Skeletal muscle tissue (tissue), 4 donors: ENCODE data around the gene HAO2. TPM values are rescaled to one million over a fixed set of nuclear protein-coding genes. Genes with fewer than 3 reads are reported as not detected.
"Not testable (repeated sequence)": the region's sequence is repeated elsewhere in the genome, so short reads cannot be mapped to it uniquely, and the experiment has no call there.

Experiments
- H3K27ac ChIP-seq: one replicate; pipeline ENCODE4 v1.7.0; 2013; ENCODE audit warnings: mild to moderate bottlenecking, low read depth, low read length, inconsistent platforms
- H3K27me3 ChIP-seq, 3 donors: one replicate each; pipeline ENCODE4 v1.7.0; 2013; ENCODE audit warnings: low read length in 3 of 3; ENCODE audit not compliant: control insufficient read depth in 3 of 3, insufficient read depth in 3 of 3
- H3K36me3 ChIP-seq, 3 donors: one replicate each; pipeline ENCODE4 v1.7.0; 2013; ENCODE audit warnings: low read length in 3 of 3; ENCODE audit not compliant: control insufficient read depth in 3 of 3, insufficient read depth in 3 of 3
- H3K4me1 ChIP-seq, 3 donors: one replicate each; pipeline ENCODE4 v1.7.0; 2013; ENCODE audit warnings: low read length in 3 of 3, mild to moderate bottlenecking in 3 of 3; ENCODE audit not compliant: control insufficient read depth in 3 of 3, insufficient read depth in 3 of 3
- H3K4me3 ChIP-seq, 3 donors: one replicate each; pipeline ENCODE4 v1.7.0; 2013; ENCODE audit warnings: low read length in 3 of 3
- H3K9ac ChIP-seq, 3 donors: one replicate each; pipeline ENCODE4 v1.7.0; 2013; ENCODE audit warnings: low read length in 3 of 3, mild to moderate bottlenecking in 3 of 3, moderate library complexity in 2 of 3, low read depth in 1 of 3
- H3K9me3 ChIP-seq, 3 donors: one replicate each; pipeline ENCODE4 v1.7.0; 2013; ENCODE audit warnings: low read length in 3 of 3; ENCODE audit not compliant: control insufficient read depth in 3 of 3
- total RNA-seq: library from RNA; depleted of rRNA; stranded (reverse); fragments of >200 nt; gene quantifications from one replicate; pipeline ENCODE4 v1.2.3, GENCODE V29; 2014
- donor health status: Osteomylitis.

HAO2 gene
- total RNA-seq, 1 donor from 2014 or later, result not detected

GRCh38 chr1:119330466-119331189 is 38.0 kb upstream of the HAO2 start:
- peaks cover 0 to 10% (median 8%) of the 10 kb centered on the region in 3 donors for H3K4me1 ChIP-seq
- no peak overlapping the region for H3K4me3 ChIP-seq
- no peaks in the 10 kb centered on the region for H3K36me3 ChIP-seq
- H3K27me3 ChIP-seq, result no peaks in the 10 kb centered on the region
- H3K9ac ChIP-seq, result no peak overlapping the region
- no peaks in the 10 kb centered on the region for H3K9me3 ChIP-seq
- no peak overlapping the region for H3K27ac ChIP-seq

GRCh38 chr1:119331190-119331515 is 37.4 kb upstream of the HAO2 start:
- H3K27me3 ChIP-seq, result no peaks in the 10 kb centered on the region
- H3K36me3 ChIP-seq, result no peaks in the 10 kb centered on the region
- peaks cover 0 to 10% (median 8%) of the 10 kb centered on the region in 3 donors for H3K4me1 ChIP-seq
- H3K9me3 ChIP-seq, result no peaks in the 10 kb centered on the region
- H3K9ac ChIP-seq, result no peak overlapping the region
- no peak overlapping the region for H3K27ac ChIP-seq
- H3K4me3 ChIP-seq, result no peak overlapping the region

- H3K27ac ChIP-seq, result no peak overlapping the region
- no peaks in the 10 kb centered on the region for H3K27me3 ChIP-seq
- no peak overlapping the region for H3K9ac ChIP-seq
- H3K9me3 ChIP-seq, result no peaks in the 10 kb centered on the region
- no peak overlapping the region for H3K4me3 ChIP-seq
- H3K4me1 ChIP-seq, result peaks cover 0 to 7% (median 7%) of the 10 kb centered on the region in 3 donors
- H3K36me3 ChIP-seq, result no peaks in the 10 kb centered on the region
Observed at GRCh38 chr1:119331915-119332314, 36.7 kb upstream of the HAO2 start.

GRCh38 chr1:119332622-119333021 is 36.0 kb upstream of the HAO2 start:
- Histone ChIP-seq H3K9me3 (no peaks in the 10 kb centered on the region), H3K9ac (no peak overlapping the region), H3K27ac (no peak overlapping the region), H3K27me3 (no peaks in the 10 kb centered on the region), H3K4me3 (no peak overlapping the region), H3K36me3 (no peaks in the 10 kb centered on the region), H3K4me1 (peaks cover 0 to 3% (median 2%) of the 10 kb centered on the region in 3 donors)

- no peaks in the 10 kb centered on the region for H3K4me1 ChIP-seq
- H3K9ac ChIP-seq, result no peak overlapping the region
- H3K9me3 ChIP-seq, result no peaks in the 10 kb centered on the region
- no peaks in the 10 kb centered on the region for H3K27me3 ChIP-seq
- no peak overlapping the region for H3K4me3 ChIP-seq
- no peaks in the 10 kb centered on the region for H3K36me3 ChIP-seq
- H3K27ac ChIP-seq, result no peak overlapping the region
Observed at GRCh38 chr1:119333163-119333896, 35.3 kb upstream of the HAO2 start.

GRCh38 chr1:119333897-119334250 is 34.7 kb upstream of the HAO2 start:
- not testable (repeated sequence) for H3K4me1 ChIP-seq, H3K4me3 ChIP-seq, H3K27ac ChIP-seq, H3K9me3 ChIP-seq, H3K36me3 ChIP-seq, H3K9ac ChIP-seq, H3K27me3 ChIP-seq

- Histone ChIP-seq H3K9me3 (no peaks in the 10 kb centered on the region), H3K36me3 (no peaks in the 10 kb centered on the region), H3K27me3 (no peaks in the 10 kb centered on the region), H3K4me1 (no peaks in the 10 kb centered on the region), H3K4me3 (no peak overlapping the region), H3K9ac (no peak overlapping the region), H3K27ac (no peak overlapping the region)
Observed at GRCh38 chr1:119336848-119337247, 31.7 kb upstream of the HAO2 start.

GRCh38 chr1:119338004-119338403 is 30.6 kb upstream of the HAO2 start:
- no peaks in the 10 kb centered on the region for H3K4me1 ChIP-seq
- H3K27ac ChIP-seq, result no peak overlapping the region
- H3K4me3 ChIP-seq, result no peak overlapping the region
- H3K27me3 ChIP-seq, result no peaks in the 10 kb centered on the region
- no peak overlapping the region for H3K9ac ChIP-seq
- no peaks in the 10 kb centered on the region for H3K36me3 ChIP-seq
- no peaks in the 10 kb centered on the region for H3K9me3 ChIP-seq

- no peaks in the 10 kb centered on the region for H3K9me3 ChIP-seq
- H3K4me1 ChIP-seq, result no peaks in the 10 kb centered on the region
- H3K36me3 ChIP-seq, result no peaks in the 10 kb centered on the region
- no peak overlapping the region for H3K4me3 ChIP-seq
- no peak overlapping the region for H3K27ac ChIP-seq
- no peak overlapping the region for H3K9ac ChIP-seq
- H3K27me3 ChIP-seq, result no peaks in the 10 kb centered on the region
Observed at GRCh38 chr1:119338757-119339156, 29.8 kb upstream of the HAO2 start.

- Histone ChIP-seq H3K9me3 (no peaks in the 10 kb centered on the region), H3K27me3 (no peaks in the 10 kb centered on the region), H3K9ac (no peak overlapping the region), H3K4me1 (no peaks in the 10 kb centered on the region), H3K27ac (no peak overlapping the region), H3K4me3 (no peak overlapping the region), H3K36me3 (no peaks in the 10 kb centered on the region)
Observed at GRCh38 chr1:119340861-119341261, 27.7 kb upstream of the HAO2 start.
